Body of pancreas (tissue), 4 donors: ENCODE measurements around the gene FOXO6.

Source experiments
- CTCF ChIP-seq, 7 experiments: fragments of 450-650 bp in 4 of 7; fragments of 200-600 bp in 3 of 7; sonication (generic) in 3 of 7; IDR thresholded peaks; one replicate each; pipeline ENCODE4 v1.5.1; 2016 to 2019; ENCODE audit warnings: antibody characterized with exemption in 7 of 7
- POLR2A ChIP-seq, 3 donors: fragments of 450-650 bp; IDR thresholded peaks; one replicate each; pipeline ENCODE4 v1.6.1; 2016; ENCODE audit warnings: antibody characterized with exemption in 3 of 3, mild to moderate bottlenecking in 2 of 3

DNA sequence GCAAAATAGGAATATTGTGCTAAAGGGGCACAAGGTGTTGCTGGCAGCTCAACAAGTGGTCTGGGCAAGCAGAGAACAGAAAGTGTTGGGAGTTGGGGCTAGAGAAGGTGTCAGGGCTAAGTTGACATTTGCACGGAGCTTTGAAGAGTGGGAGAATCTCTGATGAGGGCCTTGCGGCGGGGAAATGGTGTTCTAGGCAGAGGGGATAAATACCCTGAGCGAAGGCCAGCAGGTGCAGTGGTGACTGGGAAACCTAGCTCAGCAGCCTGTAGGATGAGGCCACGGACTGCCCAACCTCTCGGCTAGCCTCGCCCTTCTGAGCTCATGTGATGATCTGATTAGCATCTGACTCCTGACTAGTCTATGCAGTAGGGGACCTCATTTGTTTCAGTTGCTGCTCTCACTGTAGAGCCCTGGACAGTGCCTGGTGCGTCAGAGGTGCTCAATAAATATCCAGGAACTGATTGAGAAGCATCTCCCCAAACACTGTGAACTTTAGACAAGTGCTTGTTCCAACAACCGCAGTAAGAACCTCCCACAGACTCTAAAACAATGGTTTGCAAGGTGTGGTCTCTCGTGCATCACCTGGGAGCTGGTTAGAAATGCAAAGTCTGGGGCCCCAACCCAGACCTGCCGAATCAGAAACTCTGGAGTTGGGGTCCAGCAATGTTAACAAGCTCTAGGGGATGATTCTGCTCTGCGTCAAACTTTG, 1.0 kb upstream of the FOXO6 start:
- TF ChIP-seq CTCF (IDR thresholded peaks at IDR 0.05), result no peak
- no peak for TF ChIP-seq POLR2A (IDR thresholded peaks at IDR 0.05)
